Measurements from ENCODE around the gene VWCE. TPM values are rescaled to one million over a fixed set of nuclear protein-coding genes. Genes with fewer than 3 reads are reported as not detected.

The VWCE gene
- total and polyA plus RNA-seq, 9 of the 15 experiments (the other 6 are each of a cell fraction or from before 2014, with no cell fraction given) = 0.06 to 1.6 (median 0.63) TPM; not detected in 1

- TF ChIP-seq ZNF398 (CRISPR knock-in tag; IDR thresholded peaks at IDR 0.05) = no peak
- TF ChIP-seq ZNF436 (CRISPR knock-in tag; IDR thresholded peaks at IDR 0.05) = no peak
- no peak for TF ChIP-seq SMARCC2 (IDR thresholded peaks at IDR 0.05; ENCODE audit: low read depth)
- no peak for TF ChIP-seq TEAD2 (tag; IDR thresholded peaks at IDR 0.05)
- no peak for TF ChIP-seq E2F4 (CRISPR knock-in tag; IDR thresholded peaks at IDR 0.05; ENCODE audit: low read depth)
- no peak for TF ChIP-seq NKRF (IDR thresholded peaks at IDR 0.05; ENCODE audit: borderline replicate concordance)
- no peak for TF ChIP-seq ZNF280A (IDR thresholded peaks at IDR 0.05; ENCODE audit: low read depth, partially characterized antibody)
- no peak for TF ChIP-seq RAD51 (IDR thresholded peaks at IDR 0.05; ENCODE audit: borderline replicate concordance, low read depth)
- 0 out of 2 replicates have a peak, but pooled peaks have one; percentile 43 for TF ChIP-seq ZNF583 (CRISPR knock-in tag; IDR thresholded peaks at IDR 0.05)
- no peak for TF ChIP-seq ZKSCAN8 (CRISPR knock-in tag; IDR thresholded peaks at IDR 0.05)
- TF ChIP-seq TCFL5 (CRISPR knock-in tag; conservative IDR thresholded peaks at IDR 0.05) = no peak
- TF ChIP-seq ZNF77 (CRISPR knock-in tag; IDR thresholded peaks at IDR 0.05) = no peak
- no peak for TF ChIP-seq ZC3H4 (CRISPR knock-in tag; IDR thresholded peaks at IDR 0.05; ENCODE audit: borderline replicate concordance)
- no peak for TF ChIP-seq PRPF4 (IDR thresholded peaks at IDR 0.05; ENCODE audit: insufficient read depth, low read depth, low read length, poor library complexity, severe bottlenecking)
- peak in 1 of 2 experiments; percentile 61; a peak in 1 of 3 replicates for TF ChIP-seq CBX3 (IDR thresholded peaks at IDR 0.05; ENCODE audit: borderline replicate concordance in 1 of 2, low read length in 2 of 2)
- TF ChIP-seq SMARCE1 (IDR thresholded peaks at IDR 0.05) = no peak
- TF ChIP-seq KAT2B (IDR thresholded peaks at IDR 0.05; ENCODE audit: low read depth, low read length) = no peak
- TF ChIP-seq CREB3 (tag; conservative IDR thresholded peaks at IDR 0.05; ENCODE audit: low read depth) = no peak
- TF ChIP-seq NR2C2 (CRISPR knock-in tag; IDR thresholded peaks at IDR 0.05) = 0 out of 2 replicates have a peak, but pooled peaks have one; percentile 50
- no peak for TF ChIP-seq NR2C2 (tag; IDR thresholded peaks at IDR 0.05)
These were observed 41.2 kb upstream of the VWCE start (continued) for GRCh38 chr11:61336171-61336935.
